Retinal pigment epithelial cell (primary cell): Measurements from ENCODE around the gene SUFU.

Experiments used
- DNase-seq: peaks from one replicate; pipeline ENCODE4 v3.0.0-alpha.2; 2010; ENCODE audit warnings: low read depth
- H3K4me3 ChIP-seq: 2 replicates; pipeline ENCODE4 v1.5.1; 2011; ENCODE audit warnings: mild to moderate bottlenecking, low read length, control low read depth, moderate library complexity
- TF ChIP-seq, protein P1 (sequence below): conservative IDR thresholded peaks from 2 replicates; pipeline ENCODE4 v1.5.1; 2011; ENCODE audit warnings: low read depth, low read length, control low read depth, inconsistent platforms

The SUFU gene

DNA sequence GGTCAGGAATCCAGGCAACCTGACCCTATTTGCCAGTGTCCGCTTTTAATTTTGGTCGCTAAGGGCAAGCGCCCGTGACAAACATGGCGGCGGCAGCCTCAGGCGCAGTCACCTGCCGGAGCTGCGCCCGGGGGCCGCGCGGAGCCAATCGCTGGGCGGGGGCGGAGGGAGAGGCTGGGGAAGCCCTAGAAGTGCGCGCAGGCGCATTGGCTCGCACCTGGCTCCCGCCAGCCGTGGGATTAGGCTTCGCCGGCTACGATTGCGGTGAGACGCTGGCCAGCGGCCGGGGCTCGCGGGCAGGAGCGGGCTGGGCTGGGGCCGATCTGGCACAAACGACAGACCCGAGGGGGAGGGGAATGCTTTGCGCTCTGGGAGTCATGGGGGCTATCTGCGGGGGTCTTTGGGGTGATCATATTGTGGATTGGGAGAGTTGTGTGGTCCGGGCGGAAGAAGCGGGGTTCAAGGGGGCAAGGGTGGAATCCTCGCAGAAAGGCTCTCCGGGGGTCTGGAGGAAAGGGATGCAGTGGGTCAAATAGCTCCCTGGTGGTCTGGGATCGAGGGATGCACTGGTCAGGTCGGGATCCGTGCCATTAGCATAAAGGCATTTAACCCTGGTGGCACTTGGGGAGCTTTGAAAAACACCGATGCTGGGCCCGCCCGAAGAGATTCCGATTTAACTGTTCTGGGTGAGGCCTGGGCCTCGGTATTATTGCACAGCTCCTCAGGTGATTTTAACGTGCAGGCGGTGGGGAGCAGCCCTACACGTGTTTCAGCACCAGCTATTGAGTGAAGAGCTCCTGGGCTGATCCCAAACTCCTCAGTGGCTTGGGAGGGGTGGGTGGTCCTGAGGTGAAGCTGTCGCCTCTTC is 42.4 kb upstream of the SUFU start:
- peak overlapping the region; percentile 50 for H3K4me3 ChIP-seq
- peak; percentile 61 for DNase-seq
- TF ChIP-seq, protein P1, sequence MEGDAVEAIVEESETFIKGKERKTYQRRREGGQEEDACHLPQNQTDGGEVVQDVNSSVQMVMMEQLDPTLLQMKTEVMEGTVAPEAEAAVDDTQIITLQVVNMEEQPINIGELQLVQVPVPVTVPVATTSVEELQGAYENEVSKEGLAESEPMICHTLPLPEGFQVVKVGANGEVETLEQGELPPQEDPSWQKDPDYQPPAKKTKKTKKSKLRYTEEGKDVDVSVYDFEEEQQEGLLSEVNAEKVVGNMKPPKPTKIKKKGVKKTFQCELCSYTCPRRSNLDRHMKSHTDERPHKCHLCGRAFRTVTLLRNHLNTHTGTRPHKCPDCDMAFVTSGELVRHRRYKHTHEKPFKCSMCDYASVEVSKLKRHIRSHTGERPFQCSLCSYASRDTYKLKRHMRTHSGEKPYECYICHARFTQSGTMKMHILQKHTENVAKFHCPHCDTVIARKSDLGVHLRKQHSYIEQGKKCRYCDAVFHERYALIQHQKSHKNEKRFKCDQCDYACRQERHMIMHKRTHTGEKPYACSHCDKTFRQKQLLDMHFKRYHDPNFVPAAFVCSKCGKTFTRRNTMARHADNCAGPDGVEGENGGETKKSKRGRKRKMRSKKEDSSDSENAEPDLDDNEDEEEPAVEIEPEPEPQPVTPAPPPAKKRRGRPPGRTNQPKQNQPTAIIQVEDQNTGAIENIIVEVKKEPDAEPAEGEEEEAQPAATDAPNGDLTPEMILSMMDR = no peak

DNA sequence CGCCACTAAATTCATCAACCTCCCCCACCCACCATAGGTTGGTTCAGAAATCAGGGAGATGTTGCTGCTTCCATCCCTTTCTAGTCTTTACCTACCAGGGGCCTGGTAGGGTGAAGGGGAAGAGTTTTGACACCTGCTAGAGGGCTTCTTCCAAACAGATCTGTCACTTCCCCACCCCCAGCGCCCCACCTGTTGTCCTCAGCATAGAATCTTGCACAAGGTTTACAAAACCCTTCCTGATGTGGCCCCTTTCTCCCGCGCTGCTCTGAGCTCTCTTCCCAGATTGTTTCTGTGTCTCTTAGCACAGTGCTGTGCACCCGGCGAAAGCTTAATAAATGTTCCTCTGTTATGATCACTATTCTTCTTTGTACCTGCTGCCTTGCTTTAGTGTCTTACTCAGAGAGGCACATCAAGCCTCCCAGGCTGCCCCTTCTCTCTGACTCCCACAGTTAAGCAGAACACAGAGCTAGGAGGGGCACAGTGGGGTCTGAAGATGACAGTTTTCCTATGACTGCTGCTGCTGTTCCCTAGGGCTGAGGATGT is 41.2 kb upstream of the SUFU start:
- no peak overlapping the region for H3K4me3 ChIP-seq
- DNase-seq = no peak
- TF ChIP-seq, protein P1 = no peak

DNA sequence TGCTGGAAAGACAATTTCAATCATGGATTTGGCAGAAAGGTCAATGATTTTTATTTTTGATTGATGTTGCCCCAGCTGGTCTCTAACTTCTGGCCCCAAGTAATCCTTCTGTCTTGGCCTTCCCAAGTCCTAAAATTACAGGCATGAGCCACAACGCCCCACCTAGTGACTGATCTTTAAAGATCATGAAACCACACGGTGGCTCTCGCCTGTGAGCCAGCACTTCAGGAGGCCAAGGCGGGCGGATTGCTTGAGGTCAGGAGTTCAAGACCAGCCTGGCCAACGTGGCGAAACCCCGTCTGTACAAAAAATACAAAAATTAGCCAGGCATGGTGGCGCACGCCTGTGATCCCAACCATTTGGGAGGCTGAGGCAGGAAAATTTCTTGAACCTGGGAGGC is 39.8 kb upstream of the SUFU start:
- no peak overlapping the region for H3K4me3 ChIP-seq
- DNase-seq = no peak
- TF ChIP-seq, protein P1 = no peak

DNA sequence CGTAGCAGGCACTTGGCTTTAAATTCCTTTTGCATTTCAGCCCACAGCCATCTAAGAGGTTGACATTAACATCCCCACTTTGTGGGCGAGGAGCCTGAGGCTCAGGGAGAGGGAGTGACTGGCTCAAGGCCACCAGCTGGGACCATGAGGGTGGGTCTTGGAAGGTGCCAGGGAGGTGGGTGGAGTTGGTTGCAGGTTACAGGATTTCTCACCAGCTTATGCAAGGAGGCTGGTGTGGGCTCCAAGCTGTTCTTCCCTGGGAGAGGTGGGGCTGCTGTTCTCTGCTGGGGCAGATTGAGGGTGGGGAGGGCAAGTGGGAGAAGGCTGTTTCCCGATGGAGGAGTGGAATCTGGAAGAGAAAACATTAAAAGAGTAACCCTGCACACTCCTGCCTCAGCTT is 38.3 kb upstream of the SUFU start:
- DNase-seq = no peak
- no peak overlapping the region for H3K4me3 ChIP-seq
- TF ChIP-seq, protein P1 = no peak

DNA sequence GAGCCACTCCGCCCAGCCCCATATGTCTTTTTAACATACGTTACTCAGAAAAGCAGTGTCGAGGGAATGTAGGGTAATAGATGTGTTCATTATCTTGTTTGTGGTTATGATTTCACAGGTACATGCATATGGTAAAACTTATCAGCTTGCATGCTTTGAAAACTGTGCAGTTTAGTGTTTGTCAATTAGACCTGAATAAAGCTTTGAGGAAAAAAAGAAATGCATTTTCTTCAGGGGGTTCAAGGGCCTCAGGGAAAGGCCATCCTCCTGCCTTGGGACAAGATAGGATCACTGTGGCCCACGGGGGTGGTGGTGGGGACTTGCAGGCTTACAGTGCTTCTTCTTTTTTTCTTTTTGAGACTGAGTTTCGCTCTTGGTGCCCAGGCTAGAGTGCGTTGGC is 36.5 kb upstream of the SUFU start:
- TF ChIP-seq, protein P1 = no peak
- no peak for DNase-seq
- H3K4me3 ChIP-seq = no peak overlapping the region

DNA sequence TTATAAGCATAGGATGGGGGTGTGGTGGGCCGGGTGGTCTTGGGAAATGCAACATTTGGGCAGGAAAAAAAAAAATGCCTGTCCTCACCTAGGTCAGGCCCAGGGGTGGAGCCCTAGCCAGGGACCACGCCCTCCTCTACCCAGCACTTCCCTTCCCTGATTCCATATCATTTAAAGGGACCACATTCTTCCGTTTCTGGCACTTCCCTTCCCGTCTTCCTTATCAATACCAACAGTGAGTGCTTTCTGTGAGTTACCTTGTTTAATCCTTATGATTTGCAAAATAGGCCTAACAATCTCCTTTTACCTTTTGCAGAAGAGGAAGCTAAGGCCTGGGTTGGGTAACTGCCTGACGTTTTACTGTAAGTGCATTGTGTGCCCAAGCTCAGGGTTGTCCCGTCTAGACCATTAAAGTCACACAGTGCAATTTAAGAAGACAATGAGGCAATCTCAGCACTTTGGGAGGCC is 35.8 kb upstream of the SUFU start:
- no peak overlapping the region for H3K4me3 ChIP-seq
- DNase-seq = no peak
- TF ChIP-seq, protein P1 = no peak

DNA sequence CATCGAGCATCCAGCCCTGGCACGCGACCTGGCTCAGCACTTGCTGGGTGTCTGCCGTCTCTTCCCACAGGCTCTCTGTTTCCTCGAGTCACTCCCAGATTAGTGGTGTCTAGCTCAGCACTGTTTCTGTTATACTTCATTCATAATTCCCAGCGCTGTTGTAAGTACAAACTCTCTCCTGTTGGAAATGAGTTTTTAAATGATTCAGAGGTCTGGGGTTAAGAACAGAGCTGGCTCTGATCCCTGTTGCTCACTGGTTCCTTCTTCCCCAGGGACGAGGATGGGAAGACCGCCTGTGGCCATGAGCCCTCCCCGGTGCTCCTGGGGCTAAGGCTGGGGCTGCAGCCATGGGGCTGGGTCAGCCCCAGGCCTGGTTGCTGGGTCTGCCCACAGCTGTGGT is 35.1 kb upstream of the SUFU start:
- no peak overlapping the region for H3K4me3 ChIP-seq
- TF ChIP-seq, protein P1 = no peak
- no peak for DNase-seq
